H1 (cell line): ENCODE data around the gene MIR17HG.

ENCODE experiments used
- EP300 ChIP-seq, 2 experiments: IDR thresholded peaks; 1 replicate in 1 of 2; 2 replicates in 1 of 2; pipeline ENCODE4 v1.6.1; 2011 to 2012; ENCODE audit warnings: low read depth in 2 of 2, low read length in 2 of 2, mild to moderate bottlenecking in 2 of 2, borderline replicate concordance in 1 of 2, inconsistent platforms in 1 of 2, moderate library complexity in 1 of 2
- TF ChIP-seq, protein P1 (sequence below): IDR thresholded peaks from 2 replicates; pipeline ENCODE4 v1.6.1; 2011; ENCODE audit warnings: low read depth, mild to moderate bottlenecking, low read length; ENCODE audit not compliant: insufficient read depth
- TF ChIP-seq, protein P2 (sequence below), 3 experiments: IDR thresholded peaks; 1 replicate in 2 of 3; 2 replicates in 1 of 3; pipeline versions ENCODE4 v1.5.1 to v1.6.1; 2011; ENCODE audit warnings: low read length in 3 of 3, mild to moderate bottlenecking in 3 of 3, inconsistent platforms in 2 of 3, low read depth in 1 of 3, moderate library complexity in 1 of 3; ENCODE audit not compliant: insufficient read depth in 1 of 3; ENCODE audit errors: control extremely low read depth in 1 of 3

DNA sequence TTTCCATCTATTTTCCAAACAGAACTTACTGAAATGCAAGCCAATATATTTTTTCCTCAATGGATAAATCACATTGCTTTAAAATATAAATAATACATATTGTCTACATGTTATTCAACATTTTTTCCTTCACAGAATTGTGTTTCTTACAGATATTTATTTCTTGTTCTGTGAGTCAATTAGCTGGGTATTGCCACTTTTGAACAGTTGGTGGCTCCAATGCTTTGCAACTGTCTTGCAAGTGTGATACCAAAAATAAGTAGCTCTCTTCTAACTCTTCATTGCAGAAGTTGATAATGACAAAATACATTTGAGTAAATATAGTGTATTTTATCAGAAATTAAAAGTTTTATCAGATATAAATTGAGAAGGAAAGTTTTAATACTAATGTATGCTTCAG lies 33.9 kb downstream of the MIR17HG start:
- TF ChIP-seq, protein P1, sequence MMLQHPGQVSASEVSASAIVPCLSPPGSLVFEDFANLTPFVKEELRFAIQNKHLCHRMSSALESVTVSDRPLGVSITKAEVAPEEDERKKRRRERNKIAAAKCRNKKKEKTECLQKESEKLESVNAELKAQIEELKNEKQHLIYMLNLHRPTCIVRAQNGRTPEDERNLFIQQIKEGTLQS, result no peak
- no peak for TF ChIP-seq EP300 (IDR thresholded peaks at IDR 0.05; ENCODE audit: borderline replicate concordance in 1 of 2, low read depth in 2 of 2, low read length in 2 of 2)
- TF ChIP-seq, protein P2, sequence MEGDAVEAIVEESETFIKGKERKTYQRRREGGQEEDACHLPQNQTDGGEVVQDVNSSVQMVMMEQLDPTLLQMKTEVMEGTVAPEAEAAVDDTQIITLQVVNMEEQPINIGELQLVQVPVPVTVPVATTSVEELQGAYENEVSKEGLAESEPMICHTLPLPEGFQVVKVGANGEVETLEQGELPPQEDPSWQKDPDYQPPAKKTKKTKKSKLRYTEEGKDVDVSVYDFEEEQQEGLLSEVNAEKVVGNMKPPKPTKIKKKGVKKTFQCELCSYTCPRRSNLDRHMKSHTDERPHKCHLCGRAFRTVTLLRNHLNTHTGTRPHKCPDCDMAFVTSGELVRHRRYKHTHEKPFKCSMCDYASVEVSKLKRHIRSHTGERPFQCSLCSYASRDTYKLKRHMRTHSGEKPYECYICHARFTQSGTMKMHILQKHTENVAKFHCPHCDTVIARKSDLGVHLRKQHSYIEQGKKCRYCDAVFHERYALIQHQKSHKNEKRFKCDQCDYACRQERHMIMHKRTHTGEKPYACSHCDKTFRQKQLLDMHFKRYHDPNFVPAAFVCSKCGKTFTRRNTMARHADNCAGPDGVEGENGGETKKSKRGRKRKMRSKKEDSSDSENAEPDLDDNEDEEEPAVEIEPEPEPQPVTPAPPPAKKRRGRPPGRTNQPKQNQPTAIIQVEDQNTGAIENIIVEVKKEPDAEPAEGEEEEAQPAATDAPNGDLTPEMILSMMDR (IDR thresholded peaks at IDR 0.05; ENCODE audit: control extremely low read depth in 1 of 3, insufficient read depth in 1 of 3, low read depth in 1 of 3, low read length in 3 of 3), result peak in 2 of 3 experiments; percentile 33 to 39; a peak in 2 of 4 replicates
